HG03064 (cell line): ENCODE data around the gene VWA8.
"Not testable (repeated sequence)": the region's sequence is repeated elsewhere in the genome, so short reads cannot be mapped to it uniquely, and the experiment has no call there.

Experiments used
- ATAC-seq: cut with Tn5 transposase; IDR thresholded peaks from one replicate; pipeline ENCODE4 v1.9.1; 2021; ENCODE audit warnings: low read depth; ENCODE audit not compliant: unreplicated experiment

The VWA8 gene

GRCh38 chr13:41859565-41859964 is 101.3 kb downstream of the VWA8 start:
- ATAC-seq = no peak

DNA sequence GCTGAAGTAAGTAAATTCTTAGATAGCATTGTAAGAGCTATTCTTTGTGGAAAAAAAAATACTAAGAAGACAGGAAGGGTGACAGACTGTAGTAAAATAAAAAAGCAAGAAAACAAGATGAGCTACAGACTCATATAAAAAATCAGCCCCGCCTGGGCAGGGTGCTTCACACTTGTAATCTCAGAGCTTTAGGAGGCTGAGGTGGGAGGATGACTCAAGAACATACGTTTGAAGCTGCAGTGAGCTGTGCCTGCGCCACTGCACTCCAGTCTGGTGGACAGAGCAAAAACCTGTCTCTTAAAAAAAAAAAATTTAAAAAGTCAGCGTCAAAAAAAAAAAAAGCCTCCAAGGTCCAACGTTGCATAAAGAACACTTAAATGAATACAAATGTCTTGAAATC is 102.1 kb downstream of the VWA8 start:
- ATAC-seq = no peak

- no peak for ATAC-seq
Measured at GRCh38 chr13:41854758-41855157, 106.2 kb downstream of the VWA8 start.

- no peak for ATAC-seq
Measured at GRCh38 chr13:41851351-41851750, 109.6 kb downstream of the VWA8 start.

DNA sequence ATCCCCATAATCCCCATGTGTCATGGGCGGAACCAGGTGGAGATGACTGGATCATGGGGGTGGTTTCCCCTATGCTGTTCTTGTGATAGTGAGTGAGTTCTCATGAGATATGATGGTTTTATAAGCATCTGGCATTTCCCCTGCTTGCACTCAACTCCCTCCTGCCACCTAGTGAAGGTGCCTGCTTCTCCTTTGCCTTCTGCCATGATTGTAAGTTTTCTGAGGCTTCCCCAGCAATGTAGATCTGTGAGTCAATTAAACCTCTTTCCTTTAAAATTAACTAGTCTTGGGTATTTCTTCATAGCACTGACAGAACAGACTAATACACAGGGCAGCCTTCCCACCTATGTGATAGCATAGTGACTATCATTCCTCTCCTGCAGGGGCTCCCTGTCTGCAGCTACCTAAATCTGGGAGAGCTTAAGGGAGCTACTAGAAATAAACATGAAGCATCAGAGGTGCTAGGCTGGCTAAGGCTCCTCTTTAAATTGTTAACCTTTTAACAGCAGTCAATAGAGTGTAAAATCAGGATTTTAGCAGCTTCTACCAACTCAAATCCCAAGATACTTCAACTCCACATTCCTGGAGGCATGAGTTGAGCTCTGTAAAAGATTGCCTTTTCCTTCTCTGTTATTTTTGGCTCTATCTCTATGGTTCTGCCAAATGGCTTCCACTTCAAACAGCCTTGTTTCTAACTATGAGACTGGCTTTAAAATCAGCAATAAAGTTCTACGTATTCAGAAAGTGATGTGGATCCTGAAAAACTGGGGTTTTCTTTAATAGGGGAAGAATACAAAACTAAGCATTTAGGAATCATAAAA is 112.3 kb downstream of the VWA8 start:
- ATAC-seq = no peak

- ATAC-seq = no peak
Measured at GRCh38 chr13:41847216-41847615, 113.7 kb downstream of the VWA8 start.

- no peak for ATAC-seq
Measured at GRCh38 chr13:41842036-41842620, 118.8 kb downstream of the VWA8 start.

GRCh38 chr13:41837629-41838028 is 123.3 kb downstream of the VWA8 start:
- ATAC-seq = no peak

DNA sequence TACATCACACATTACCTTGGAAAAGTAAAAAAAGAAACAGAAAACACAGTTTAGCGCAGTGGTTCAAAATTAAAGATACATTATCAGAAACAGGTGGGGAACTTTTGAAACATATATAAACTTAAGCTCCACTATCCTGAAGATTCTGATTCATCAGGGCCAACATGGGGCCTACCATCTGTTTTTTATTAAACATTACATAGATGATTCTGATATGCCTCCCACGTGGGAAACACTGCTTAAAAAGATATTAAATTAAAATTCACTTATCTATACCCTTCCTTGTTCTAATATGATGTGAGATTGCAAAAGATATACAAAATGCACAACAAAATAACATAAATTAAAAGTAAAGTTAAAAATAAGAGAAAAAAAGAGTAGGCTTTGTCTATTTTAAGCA is 125.0 kb downstream of the VWA8 start:
- no peak for ATAC-seq

- ATAC-seq = not testable (repeated sequence)
Measured at GRCh38 chr13:41834697-41835096, 126.2 kb downstream of the VWA8 start.

- no peak for ATAC-seq
Measured at GRCh38 chr13:41833831-41834230, 127.1 kb downstream of the VWA8 start.

DNA sequence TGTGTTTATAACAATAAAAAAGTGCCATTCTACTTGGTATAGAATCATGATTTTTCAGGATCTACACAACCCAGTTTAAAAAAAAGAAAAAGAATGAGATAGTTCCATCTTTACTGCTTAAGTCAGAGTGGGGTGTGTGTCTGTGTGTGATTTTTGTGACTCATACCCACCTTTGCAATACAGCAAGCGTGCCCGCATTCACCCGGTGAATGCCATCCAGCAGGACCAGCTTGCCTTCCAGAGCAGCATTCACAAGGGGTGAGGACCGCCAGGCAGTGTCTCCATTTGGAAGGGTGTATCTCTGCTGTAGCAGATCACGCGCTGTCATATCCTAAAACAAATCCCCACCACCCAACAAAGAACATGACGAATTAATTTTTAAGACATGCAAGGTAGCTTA is 127.7 kb downstream of the VWA8 start:
- ATAC-seq = no peak

DNA sequence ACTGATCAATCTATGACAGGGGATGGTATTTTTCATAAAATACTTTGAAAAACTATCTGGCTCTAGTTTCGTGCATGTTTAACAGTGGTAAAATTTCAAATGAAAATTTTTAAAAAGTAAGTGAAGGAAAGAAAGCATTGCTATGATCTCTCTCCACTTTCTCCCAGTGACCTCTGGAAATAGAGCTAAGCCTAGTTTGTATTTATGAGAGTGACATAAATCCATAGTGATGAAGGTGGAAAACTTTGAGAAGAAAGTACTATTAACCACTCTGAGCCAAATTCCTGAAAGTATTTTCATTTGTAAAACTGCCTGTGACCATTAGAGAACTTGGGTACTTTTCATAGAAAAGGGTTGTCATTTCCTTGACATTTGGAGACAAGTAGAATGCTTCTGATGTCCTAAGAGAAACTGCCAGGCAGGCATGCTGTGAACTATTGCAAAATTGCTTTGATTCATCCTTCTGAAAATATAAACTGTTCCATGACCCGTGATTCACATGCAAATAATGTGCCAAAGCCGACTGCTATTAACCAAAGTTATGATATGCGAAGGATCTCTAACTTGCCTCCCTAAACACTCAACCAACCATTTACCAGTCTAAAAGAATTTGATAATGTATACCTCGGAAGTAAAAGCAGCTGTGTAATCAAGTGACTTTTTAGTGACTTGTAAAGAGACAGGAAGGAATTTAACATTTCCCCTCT is 133.2 kb downstream of the VWA8 start:
- ATAC-seq = no peak

- no peak for ATAC-seq
Measured at GRCh38 chr13:41825691-41826090, 135.2 kb downstream of the VWA8 start.

GRCh38 chr13:41823476-41823875 is 137.4 kb downstream of the VWA8 start:
- ATAC-seq = no peak

- no peak for ATAC-seq
Measured at GRCh38 chr13:41822560-41822959, 138.3 kb downstream of the VWA8 start.

DNA sequence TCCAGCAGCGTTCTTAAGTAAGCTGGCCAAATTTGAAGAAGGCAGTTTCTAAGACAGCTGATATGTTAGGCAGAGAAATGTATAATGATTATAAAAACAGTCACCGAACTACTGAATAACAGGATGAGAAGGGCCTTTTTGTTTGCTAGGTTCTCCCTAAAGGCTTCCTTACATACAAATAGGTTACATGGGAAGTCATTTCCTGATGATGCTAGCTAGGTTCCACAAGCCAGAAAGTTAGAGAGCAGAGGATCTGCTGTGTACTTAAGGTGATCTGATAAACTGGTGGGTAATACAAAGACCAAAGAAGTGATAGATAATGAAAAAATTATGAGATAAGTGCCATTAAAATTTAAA is 139.7 kb downstream of the VWA8 start:
- ATAC-seq = no peak

DNA sequence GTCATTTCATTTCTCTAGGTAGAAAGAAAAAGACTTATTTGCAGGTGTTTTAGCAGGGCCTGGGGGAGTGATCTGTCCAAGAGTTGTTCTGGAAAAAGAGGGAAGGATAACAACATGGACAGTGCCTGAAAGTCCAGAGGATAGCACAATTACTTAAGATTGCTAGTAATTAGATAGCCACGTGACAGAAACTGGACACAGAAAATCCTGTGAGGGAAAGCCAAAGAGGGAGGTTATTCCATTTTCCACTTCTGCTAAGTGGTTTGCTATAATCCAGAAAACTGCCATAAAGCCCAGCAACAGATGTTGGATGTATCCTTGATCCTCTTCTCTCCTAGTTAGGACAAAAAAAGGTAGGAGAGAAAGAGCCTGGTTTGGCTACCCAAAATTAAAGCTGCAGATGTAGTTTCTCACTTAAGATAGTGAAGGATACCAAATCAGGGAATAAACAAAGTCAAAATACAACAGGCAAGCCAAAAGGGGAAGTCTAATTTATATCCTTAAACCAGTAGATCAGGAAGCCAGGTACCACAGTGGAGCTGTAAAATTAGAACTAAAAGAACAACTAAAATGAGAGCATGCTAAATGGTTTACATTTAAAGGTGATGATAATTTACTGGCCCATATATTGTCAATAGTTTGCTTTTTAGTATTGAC is 140.2 kb downstream of the VWA8 start:
- ATAC-seq = no peak

DNA sequence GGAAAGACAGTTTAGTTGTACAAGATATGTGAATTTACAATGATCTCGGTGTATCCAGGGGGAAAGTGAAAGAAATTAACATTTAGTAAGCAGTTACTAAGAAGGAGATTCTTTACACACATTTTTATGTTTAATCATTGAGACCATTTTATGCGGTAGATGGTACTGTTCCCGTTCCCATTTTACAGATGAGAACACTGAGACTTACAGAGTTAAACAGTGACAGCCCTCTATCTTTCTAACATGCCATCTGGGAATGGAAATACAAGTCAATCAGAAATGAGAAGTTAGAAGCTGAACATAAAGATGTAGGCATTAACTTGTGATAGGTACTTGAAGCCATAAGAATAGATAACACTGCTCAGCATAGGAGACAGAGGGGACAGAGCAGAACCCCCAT is 144.9 kb downstream of the VWA8 start:
- no peak for ATAC-seq

DNA sequence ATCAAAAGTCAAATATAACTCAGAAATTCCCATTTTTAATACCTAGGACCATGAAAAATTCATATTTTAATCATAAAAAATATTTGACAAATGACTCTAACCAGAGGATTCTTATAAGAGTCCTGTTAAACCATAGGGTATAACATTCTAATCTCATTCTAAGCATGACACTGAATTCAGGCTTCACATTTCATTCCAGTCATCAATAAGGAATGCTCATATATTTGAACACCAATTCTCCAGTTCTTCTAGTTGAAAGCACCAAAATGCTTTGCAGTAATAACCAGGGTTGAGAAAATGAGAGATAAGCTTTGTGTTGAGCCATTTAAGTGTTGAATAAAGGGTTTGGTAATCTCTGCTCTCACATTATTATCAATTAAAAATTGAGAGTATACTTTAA is 147.5 kb downstream of the VWA8 start:
- no peak for ATAC-seq

GRCh38 chr13:41812851-41813250 is 148.1 kb downstream of the VWA8 start:
- peak; percentile 77 for ATAC-seq
